OCI-LY1 (cell line): ENCODE measurements around the gene ATP2B2.

Experiments used
- H2AFZ ChIP-seq: fragments of 200-600 bp; sonication (generic), shearing (Covaris generic); 2 replicates; pipeline ENCODE4 v1.6.0; 2014; ENCODE audit warnings: antibody characterized with exemption, mild to moderate bottlenecking, low read length
- H3F3A ChIP-seq: fragments of 200-600 bp; sonication (generic), shearing (Covaris generic); 2 replicates; pipeline ENCODE4 v1.6.0; 2014; ENCODE audit warnings: mild to moderate bottlenecking, antibody characterized with exemption, low read length, moderate library complexity; ENCODE audit not compliant: insufficient read depth
- H3K27ac ChIP-seq: fragments of 200-600 bp; sonication (generic); 2 replicates; pipeline ENCODE4 v1.5.1; 2014; ENCODE audit warnings: low read length, mixed run types, mild to moderate bottlenecking, low read depth; ENCODE audit not compliant: poor library complexity, severe bottlenecking
- H3K27me3 ChIP-seq: fragments of 200-600 bp; sonication (generic); 2 replicates; pipeline ENCODE4 v1.6.0; 2014; ENCODE audit warnings: antibody characterized with exemption, mild to moderate bottlenecking, low read length, moderate library complexity; ENCODE audit not compliant: insufficient read depth
- H3K36me3 ChIP-seq: fragments of 200-600 bp; sonication (generic); 2 replicates; pipeline ENCODE4 v1.6.1; 2014; ENCODE audit warnings: mild to moderate bottlenecking, antibody characterized with exemption, low read length, moderate library complexity, mixed read lengths; ENCODE audit not compliant: insufficient read depth
- H3K4me1 ChIP-seq: fragments of 200-600 bp; sonication (generic); 2 replicates; pipeline ENCODE4 v1.5.1; 2014; ENCODE audit warnings: mild to moderate bottlenecking, low read length, moderate library complexity; ENCODE audit not compliant: insufficient read depth, severe bottlenecking
- H3K4me2 ChIP-seq: fragments of 200-600 bp; sonication (generic), shearing (Covaris generic); 2 replicates; pipeline ENCODE4 v1.6.1; 2014; ENCODE audit warnings: low read length
- H3K4me3 ChIP-seq: fragments of 200-600 bp; sonication (generic); 2 replicates; pipeline ENCODE4 v1.5.1; 2014; ENCODE audit warnings: low read length, low read depth, mild to moderate bottlenecking, mixed read lengths; ENCODE audit not compliant: poor library complexity, severe bottlenecking
- H3K79me2 ChIP-seq: fragments of 200-600 bp; shearing (Covaris generic); 2 replicates; pipeline ENCODE4 v1.6.1; 2016; ENCODE audit warnings: mixed run types, low read length, mixed read lengths; ENCODE audit not compliant: insufficient read depth
- H3K9ac ChIP-seq: fragments of 200-600 bp; sonication (generic), shearing (Covaris generic); 2 replicates; pipeline ENCODE4 v1.6.1; 2014; ENCODE audit warnings: mild to moderate bottlenecking, low read length, mixed read lengths
- H3K9me2 ChIP-seq: fragments of 200-600 bp; sonication (generic), shearing (Covaris generic); 2 replicates; pipeline ENCODE4 v1.6.1; 2014; ENCODE audit warnings: low read depth, mild to moderate bottlenecking, low read length, mixed read lengths
- H3K9me3 ChIP-seq: fragments of 200-600 bp; shearing (Covaris generic); 2 replicates; pipeline ENCODE4 v1.6.1; 2014; ENCODE audit warnings: low read length, mixed read lengths
- H4K20me1 ChIP-seq: fragments of 200-600 bp; sonication (generic), shearing (Covaris generic); 2 replicates; pipeline ENCODE4 v1.6.0; 2016; ENCODE audit warnings: mild to moderate bottlenecking, low read length; ENCODE audit not compliant: insufficient read depth
- CTCF ChIP-seq: fragments of 200-600 bp; sonication (generic), shearing (Covaris generic); IDR thresholded peaks from 2 replicates; pipeline ENCODE4 v1.5.1; 2017; ENCODE audit warnings: mild to moderate bottlenecking, antibody characterized with exemption, low read length, moderate library complexity, mixed read lengths
- EZH2 ChIP-seq: fragments of 200-600 bp; sonication (generic), shearing (Covaris generic); IDR thresholded peaks from 2 replicates; pipeline ENCODE4 v1.8.0; 2017; ENCODE audit warnings: borderline replicate concordance, mixed run types, mild to moderate bottlenecking, antibody characterized with exemption, low read length, moderate library complexity, mixed read lengths

The ATP2B2 gene

GRCh38 chr3:10527295-10528001, 22.1 kb upstream of the ATP2B2 start:
- Histone ChIP-seq H3K27me3 (no peaks in the 10 kb centered on the region), H3K36me3 (no peaks in the 10 kb centered on the region), H3K27ac (no peak overlapping the region), H3K4me1 (no peaks in the 10 kb centered on the region), H3K4me2 (no peak overlapping the region), H3K9me2 (no peaks in the 10 kb centered on the region), H3K4me3 (no peak overlapping the region), H3K79me2 (no peaks in the 10 kb centered on the region), H2AFZ (no peak overlapping the region), H3K9ac (no peak overlapping the region), H4K20me1 (no peaks in the 10 kb centered on the region), H3F3A (no peaks in the 10 kb centered on the region), H3K9me3 (no peaks in the 10 kb centered on the region)
- TF ChIP-seq EZH2, result no peak
- TF ChIP-seq CTCF, result no peak

GRCh38 chr3:10526366-10526765, 21.0 kb upstream of the ATP2B2 start:
- H2AFZ ChIP-seq, result no peak overlapping the region
- no peaks in the 10 kb centered on the region for H3K9me2 ChIP-seq

GRCh38 chr3:10524799-10525301, 19.5 kb upstream of the ATP2B2 start:
- no peaks in the 10 kb centered on the region for H3K9me3 ChIP-seq
- H3F3A ChIP-seq, result no peaks in the 10 kb centered on the region
- no peak overlapping the region for H3K27ac ChIP-seq
- H4K20me1 ChIP-seq, result no peaks in the 10 kb centered on the region
- 0 out of 2 replicates have a peak, but pooled peaks cover 4% of the 10 kb centered on the region for H3K27me3 ChIP-seq
- no peaks in the 10 kb centered on the region for H3K4me1 ChIP-seq
- no peaks in the 10 kb centered on the region for H3K36me3 ChIP-seq
- no peak overlapping the region for H2AFZ ChIP-seq
- H3K4me3 ChIP-seq, result no peak overlapping the region
- no peak overlapping the region for H3K4me2 ChIP-seq
- H3K9ac ChIP-seq, result no peak overlapping the region
- TF ChIP-seq CTCF (no peak), EZH2 (no peak)
- H3K9me2 ChIP-seq, result no peaks in the 10 kb centered on the region
- no peaks in the 10 kb centered on the region for H3K79me2 ChIP-seq

More at GRCh38 chr3:10526366-10526765, 21.0 kb upstream of the ATP2B2 start:
- Histone ChIP-seq H3K9ac (no peak overlapping the region), H3K27ac (no peak overlapping the region), H3K4me1 (no peaks in the 10 kb centered on the region), H3K9me3 (no peaks in the 10 kb centered on the region), H3K4me2 (no peak overlapping the region), H3K4me3 (no peak overlapping the region), H3K36me3 (no peaks in the 10 kb centered on the region), H4K20me1 (no peaks in the 10 kb centered on the region), H3K79me2 (no peaks in the 10 kb centered on the region), H3F3A (no peaks in the 10 kb centered on the region), H3K27me3 (0 out of 2 replicates have a peak, but pooled peaks cover 4% of the 10 kb centered on the region)
- TF ChIP-seq EZH2 (no peak), CTCF (no peak)
